ENCODE measurements around the gene G0S2.

- TF ChIP-seq CTCF (optimal IDR thresholded peaks at IDR 0.05 in 1 of 3, IDR thresholded peaks at IDR 0.05 in 1 of 3, conservative IDR thresholded peaks at IDR 0.05 in 1 of 3; ENCODE audit: extremely low read depth in 1 of 3, insufficient read depth in 2 of 3, low read length in 3 of 3) (peak in 1 of 3 experiments; percentile 21), EZH2 (IDR thresholded peaks at IDR 0.05; ENCODE audit: low read length) (no peak)
Measured at GRCh38 chr1:209689477-209689876, 14.3 kb downstream of the G0S2 start.
